GM18498 (cell line): Measurements from ENCODE around the gene PPRC1.
A peak's percentile ranks its signal among the peaks of the same experiment; 100 is the strongest.

Experiments
- ATAC-seq: cut with Tn5 transposase; IDR thresholded peaks from one replicate; pipeline ENCODE4 v1.9.1; 2021; ENCODE audit warnings: mild to moderate bottlenecking, moderate library complexity; ENCODE audit not compliant: unreplicated experiment

PPRC1 gene

GRCh38 chr10:102116656-102117055 lies 16.2 kb upstream of the PPRC1 start:
- ATAC-seq: no peak

DNA sequence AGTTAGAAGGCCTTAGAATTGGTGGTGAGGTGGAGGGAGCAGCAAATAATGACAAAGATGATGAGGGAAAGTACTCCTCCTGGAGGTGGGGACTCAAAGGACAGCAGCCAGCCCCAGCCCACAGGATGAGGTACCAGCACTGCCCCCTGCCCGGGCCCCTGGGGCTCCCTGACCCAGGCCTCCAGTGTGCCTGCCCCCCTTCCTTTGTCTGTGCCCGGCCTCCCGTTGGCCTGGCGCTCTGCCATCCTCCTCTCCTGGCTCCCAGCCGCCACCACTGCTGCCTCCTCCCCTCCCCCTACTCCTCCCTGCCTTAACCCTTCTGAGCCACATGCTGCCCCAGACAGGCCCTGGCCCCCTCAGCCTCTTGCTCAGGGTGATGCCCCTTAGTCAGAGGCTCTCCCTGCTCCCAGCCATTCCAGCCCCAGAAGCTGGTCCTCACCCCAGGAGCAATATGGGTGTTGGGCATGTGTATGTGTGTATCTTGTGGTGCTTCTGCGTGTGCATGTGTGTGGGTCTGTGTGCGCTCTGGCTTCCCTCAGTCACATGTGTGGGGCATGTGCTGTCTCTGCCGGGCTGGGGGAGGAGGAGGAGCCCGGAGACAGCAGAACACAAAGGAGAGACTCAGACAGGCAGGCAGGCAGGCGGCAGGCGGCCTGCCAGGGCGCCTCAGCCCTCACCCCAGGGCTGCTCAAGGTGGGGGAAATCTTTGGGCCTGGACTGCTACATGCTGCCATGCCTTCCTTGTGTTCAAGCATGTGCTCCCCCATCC lies 15.3 kb upstream of the PPRC1 start:
- ATAC-seq: no peak

DNA sequence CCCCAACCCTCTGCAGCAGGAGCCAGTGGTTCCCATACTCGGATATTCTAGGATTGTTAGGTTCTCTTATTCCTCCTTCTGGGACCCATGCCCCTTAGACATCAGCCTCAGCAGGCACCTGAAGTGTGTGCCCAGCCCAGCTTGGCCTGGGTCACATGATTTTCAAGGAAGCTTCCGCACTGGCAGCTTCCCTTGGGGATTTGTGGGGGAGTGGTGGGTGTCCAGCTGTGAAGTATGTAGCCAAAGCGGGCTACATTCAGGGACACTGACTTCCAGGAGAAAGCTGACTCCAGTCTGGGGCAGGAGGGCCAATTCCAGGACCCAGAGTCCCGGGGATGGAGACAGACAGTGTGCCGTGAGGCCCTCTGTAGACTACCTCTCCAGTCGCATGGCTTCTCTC lies 14.0 kb upstream of the PPRC1 start:
- no peak for ATAC-seq

- no peak for ATAC-seq
Measured at GRCh38 chr10:102119417-102120141, 13.3 kb upstream of the PPRC1 start.

- ATAC-seq: peak; percentile 72
Measured at GRCh38 chr10:102120142-102120990, 12.5 kb upstream of the PPRC1 start, which contains the start of gene LDB1. Gene LDB1 (minus strand): TSS chr10:102120368. CDS start chr10:102120110, 258 bp downstream.

- no peak for ATAC-seq
Measured at GRCh38 chr10:102120991-102121738, 11.7 kb upstream of the PPRC1 start.

DNA sequence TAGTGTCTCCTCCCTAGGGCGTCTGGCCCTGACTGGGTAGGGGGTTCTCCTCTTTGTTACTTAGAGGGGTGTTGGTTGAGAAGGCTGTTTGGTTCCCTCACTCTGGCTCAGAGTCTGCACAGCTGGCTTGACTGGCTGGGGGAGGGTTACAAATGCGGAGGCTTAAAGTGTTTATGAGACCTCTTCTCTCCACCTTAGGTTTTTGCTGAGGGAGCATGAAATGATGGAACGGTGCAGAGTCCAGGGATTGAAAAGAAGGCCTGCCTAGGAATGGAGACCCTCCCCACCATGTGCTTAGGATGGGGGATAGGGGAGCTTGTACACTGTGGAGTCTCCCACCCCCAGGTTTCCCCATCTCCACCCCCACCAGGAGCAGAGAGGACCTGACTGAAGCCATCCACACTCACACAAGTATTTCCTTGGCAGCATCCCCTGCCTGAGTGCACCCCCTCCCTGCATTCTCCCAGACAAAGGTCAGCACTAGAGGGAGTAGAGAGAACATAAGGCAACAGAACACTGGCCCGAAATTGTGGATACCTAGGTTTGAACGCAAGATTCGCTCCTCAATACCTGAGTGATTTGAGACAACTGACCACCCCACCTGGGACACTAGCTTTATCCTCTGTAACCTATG lies 11.0 kb upstream of the PPRC1 start:
- ATAC-seq: no peak

GRCh38 chr10:102122450-102122849 lies 10.4 kb upstream of the PPRC1 start:
- ATAC-seq: no peak

- no peak for ATAC-seq
Measured at GRCh38 chr10:102123223-102123622, 9.6 kb upstream of the PPRC1 start.

GRCh38 chr10:102131286-102132170 lies 1.3 kb upstream of the PPRC1 start:
- ATAC-seq: no peak

DNA sequence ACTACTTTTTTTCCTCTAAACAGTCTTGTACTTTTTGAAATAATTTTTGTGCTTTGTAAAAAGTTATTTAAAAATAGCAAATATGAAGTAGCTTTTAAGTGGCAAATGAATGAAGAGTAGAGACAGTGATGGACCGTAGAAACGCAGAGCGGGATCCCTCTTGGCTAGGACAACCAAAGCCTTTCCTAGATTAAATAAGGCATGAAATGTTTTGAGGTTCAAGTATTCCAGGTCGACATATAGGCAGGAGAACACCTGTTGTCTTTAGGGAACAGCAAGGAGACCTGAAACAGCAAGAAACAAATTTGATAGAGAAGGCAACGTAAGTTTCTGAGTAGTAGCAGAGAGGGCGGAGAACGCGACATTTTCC lies 662 bp upstream of the PPRC1 start:
- no peak for ATAC-seq

- peak; percentile 18 for ATAC-seq
Measured at GRCh38 chr10:102133373-102134195, 744 bp downstream of the PPRC1 start.

DNA sequence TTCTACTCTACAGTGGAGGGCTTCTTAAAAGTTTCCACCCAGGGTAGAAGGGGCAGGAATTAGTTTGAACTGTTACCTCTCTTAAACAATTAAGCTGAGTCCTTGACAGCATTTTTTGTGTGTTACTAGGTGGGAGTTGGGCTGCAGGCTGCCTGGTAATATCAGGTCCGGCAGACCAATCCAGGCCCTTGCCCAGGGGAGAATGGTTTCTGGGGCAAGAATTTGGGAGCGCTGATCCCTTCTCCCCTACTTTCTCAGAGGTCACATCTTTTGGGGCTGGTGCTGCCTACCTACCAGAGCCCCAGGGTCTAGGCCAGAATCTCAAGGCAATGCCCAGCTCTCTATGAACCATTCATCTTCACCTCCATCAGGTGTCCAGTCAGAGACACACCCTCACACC lies 1.6 kb downstream of the PPRC1 start:
- no peak for ATAC-seq

- ATAC-seq: no peak
Measured at GRCh38 chr10:102135956-102136526, 3.2 kb downstream of the PPRC1 start.

- ATAC-seq: no peak
Measured at GRCh38 chr10:102139281-102140110, 6.7 kb downstream of the PPRC1 start.

DNA sequence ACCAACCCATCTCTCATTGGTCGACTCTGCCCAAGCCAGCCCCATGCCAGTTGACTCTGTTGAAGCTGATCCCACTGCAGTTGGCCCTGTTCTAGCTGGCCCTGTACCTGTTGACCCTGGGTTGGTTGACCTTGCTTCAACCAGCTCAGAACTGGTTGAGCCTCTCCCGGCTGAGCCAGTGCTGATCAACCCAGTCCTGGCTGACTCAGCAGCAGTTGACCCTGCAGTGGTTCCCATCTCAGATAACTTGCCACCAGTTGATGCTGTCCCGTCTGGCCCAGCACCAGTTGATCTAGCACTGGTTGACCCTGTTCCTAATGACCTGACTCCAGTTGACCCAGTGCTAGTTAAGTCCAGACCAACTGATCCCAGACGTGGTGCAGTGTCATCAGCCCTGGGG lies 7.4 kb downstream of the PPRC1 start:
- ATAC-seq: no peak

GRCh38 chr10:102140913-102141540 lies 8.2 kb downstream of the PPRC1 start:
- ATAC-seq: no peak
